CD4-positive, alpha-beta T cell treated with Interleukin-10 for 1 hour (primary cell): Measurements from ENCODE around the gene SH3PXD2B.
A peak's percentile ranks its signal among the peaks of the same experiment; 100 is the strongest.
"Not testable (repeated sequence)": the region's sequence is repeated elsewhere in the genome, so short reads cannot be mapped to it uniquely, and the experiment has no call there.

Experiments used
- DNase-seq: peaks from one replicate; pipeline ENCODE4 v3.0.0-alpha.2; 2020

Gene SH3PXD2B

GRCh38 chr5:172334641-172335040 lies 119.7 kb downstream of the SH3PXD2B start:
- no peak for DNase-seq

- DNase-seq: no peak
Measured at GRCh38 chr5:172334196-172334595, 120.1 kb downstream of the SH3PXD2B start.

GRCh38 chr5:172326901-172327300 lies 127.4 kb downstream of the SH3PXD2B start:
- not testable (repeated sequence) for DNase-seq

- no peak for DNase-seq
Measured at GRCh38 chr5:172325452-172325851, 128.9 kb downstream of the SH3PXD2B start.

GRCh38 chr5:172322028-172322965 lies 132.0 kb downstream of the SH3PXD2B start:
- DNase-seq: no peak

- no peak for DNase-seq
Measured at GRCh38 chr5:172321593-172321992, 132.7 kb downstream of the SH3PXD2B start.

GRCh38 chr5:172319708-172320441 lies 134.4 kb downstream of the SH3PXD2B start:
- DNase-seq: no peak

GRCh38 chr5:172315587-172316493 lies 138.5 kb downstream of the SH3PXD2B start:
- DNase-seq: no peak

GRCh38 chr5:172313915-172314314 lies 140.4 kb downstream of the SH3PXD2B start:
- no peak for DNase-seq

- DNase-seq: no peak
Measured at GRCh38 chr5:172312286-172312685, 142.0 kb downstream of the SH3PXD2B start.

- no peak for DNase-seq
Measured at GRCh38 chr5:172311605-172312004, 142.7 kb downstream of the SH3PXD2B start.

- DNase-seq: no peak
Measured at GRCh38 chr5:172311026-172311425, 143.3 kb downstream of the SH3PXD2B start.

GRCh38 chr5:172305380-172305779 lies 148.9 kb downstream of the SH3PXD2B start:
- no peak for DNase-seq

GRCh38 chr5:172303572-172304335 lies 150.6 kb downstream of the SH3PXD2B start:
- DNase-seq: no peak

GRCh38 chr5:172303162-172303561 lies 151.2 kb downstream of the SH3PXD2B start:
- no peak for DNase-seq

GRCh38 chr5:172302047-172302710 lies 152.1 kb downstream of the SH3PXD2B start:
- no peak for DNase-seq

- DNase-seq: no peak
Measured at GRCh38 chr5:172299916-172300439, 154.3 kb downstream of the SH3PXD2B start.

- DNase-seq: no peak
Measured at GRCh38 chr5:172294831-172295230, 159.5 kb downstream of the SH3PXD2B start.

- no peak for DNase-seq
Measured at GRCh38 chr5:172293745-172294342, 160.5 kb downstream of the SH3PXD2B start.

- DNase-seq: peak; percentile 78
Measured at GRCh38 chr5:172293054-172293744, 161.1 kb downstream of the SH3PXD2B start.
